KOPT-K1 (cell line): ENCODE measurements around the gene HOXB5.

Source experiments
- H3K27ac ChIP-seq: fragments of 200-600 bp; sonication (generic); 2 replicates; pipeline ENCODE4 v1.5.1; 2016; ENCODE audit warnings: antibody characterized with exemption, mild to moderate bottlenecking, low read depth, low read length; ENCODE audit not compliant: poor library complexity, severe bottlenecking
- H3K36me3 ChIP-seq: fragments of 200-600 bp; sonication (generic); 2 replicates; pipeline ENCODE4 v1.5.1; 2017; ENCODE audit warnings: antibody characterized with exemption, mild to moderate bottlenecking, low read length, moderate library complexity; ENCODE audit not compliant: insufficient read depth
- H3K9me3 ChIP-seq: fragments of 200-600 bp; sonication (generic); 2 replicates; pipeline ENCODE4 v1.5.1; 2017; ENCODE audit warnings: antibody characterized with exemption, low read length, mild to moderate bottlenecking; ENCODE audit not compliant: insufficient read depth, poor library complexity, severe bottlenecking

Gene HOXB5

GRCh38 chr17:48631693-48632578 lies 38.4 kb upstream of the HOXB5 start:
- Histone ChIP-seq H3K36me3 (no peaks in the 10 kb centered on the region), H3K27ac (no peak overlapping the region)

DNA sequence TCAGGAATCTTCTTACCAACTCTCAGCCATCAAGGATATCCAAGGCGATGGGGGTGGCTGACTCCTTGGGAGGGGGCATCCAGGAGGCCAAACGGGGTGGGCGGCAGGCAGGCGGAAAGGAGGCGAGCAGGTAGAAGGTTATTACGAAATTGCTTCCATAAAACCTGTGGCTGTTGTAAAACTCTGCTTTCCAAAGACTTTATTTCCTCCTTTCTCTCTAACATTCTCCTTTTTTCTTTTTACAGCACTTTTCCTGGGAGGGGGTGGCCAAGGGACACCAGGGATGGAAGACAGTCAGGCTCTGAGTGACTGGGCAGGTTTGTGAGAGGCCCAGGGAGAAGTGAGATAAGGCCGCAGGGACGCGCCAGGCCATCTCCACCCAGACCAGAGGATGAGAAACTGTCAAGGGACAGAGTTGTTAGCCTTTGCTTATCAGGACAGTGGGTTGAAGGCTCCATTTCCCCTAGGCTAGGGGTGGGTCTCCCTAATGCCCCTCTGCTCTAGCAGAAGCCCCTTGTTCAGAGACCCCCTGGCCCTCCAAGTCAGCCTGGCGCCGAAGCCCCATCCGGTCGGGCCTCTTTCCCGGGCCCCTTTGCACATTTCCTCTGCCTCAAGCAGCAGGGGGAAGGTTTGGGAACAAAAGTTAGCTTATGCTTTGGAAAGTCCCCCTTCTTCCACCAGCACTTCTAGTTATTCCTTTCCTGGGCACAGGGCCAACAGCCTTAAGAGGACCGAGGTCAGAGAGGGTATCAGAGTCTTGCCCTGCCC lies 37.5 kb upstream of the HOXB5 start:
- H3K9me3 ChIP-seq, result no peaks in the 10 kb centered on the region
- no peak overlapping the region for H3K27ac ChIP-seq
- H3K36me3 ChIP-seq, result no peaks in the 10 kb centered on the region

More at GRCh38 chr17:48631693-48632578, 38.4 kb upstream of the HOXB5 start:
- no peaks in the 10 kb centered on the region for H3K9me3 ChIP-seq

- H3K9me3 ChIP-seq, result no peaks in the 10 kb centered on the region
- no peaks in the 10 kb centered on the region for H3K36me3 ChIP-seq
- H3K27ac ChIP-seq, result no peak overlapping the region
Observed at GRCh38 chr17:48630009-48630924, 36.7 kb upstream of the HOXB5 start.

- Histone ChIP-seq H3K36me3 (no peaks in the 10 kb centered on the region), H3K27ac (no peak overlapping the region), H3K9me3 (no peaks in the 10 kb centered on the region)
Observed at GRCh38 chr17:48629411-48629759, 35.8 kb upstream of the HOXB5 start.

GRCh38 chr17:48628649-48629410 lies 35.3 kb upstream of the HOXB5 start:
- Histone ChIP-seq H3K27ac (no peak overlapping the region), H3K9me3 (no peaks in the 10 kb centered on the region), H3K36me3 (no peaks in the 10 kb centered on the region)

DNA sequence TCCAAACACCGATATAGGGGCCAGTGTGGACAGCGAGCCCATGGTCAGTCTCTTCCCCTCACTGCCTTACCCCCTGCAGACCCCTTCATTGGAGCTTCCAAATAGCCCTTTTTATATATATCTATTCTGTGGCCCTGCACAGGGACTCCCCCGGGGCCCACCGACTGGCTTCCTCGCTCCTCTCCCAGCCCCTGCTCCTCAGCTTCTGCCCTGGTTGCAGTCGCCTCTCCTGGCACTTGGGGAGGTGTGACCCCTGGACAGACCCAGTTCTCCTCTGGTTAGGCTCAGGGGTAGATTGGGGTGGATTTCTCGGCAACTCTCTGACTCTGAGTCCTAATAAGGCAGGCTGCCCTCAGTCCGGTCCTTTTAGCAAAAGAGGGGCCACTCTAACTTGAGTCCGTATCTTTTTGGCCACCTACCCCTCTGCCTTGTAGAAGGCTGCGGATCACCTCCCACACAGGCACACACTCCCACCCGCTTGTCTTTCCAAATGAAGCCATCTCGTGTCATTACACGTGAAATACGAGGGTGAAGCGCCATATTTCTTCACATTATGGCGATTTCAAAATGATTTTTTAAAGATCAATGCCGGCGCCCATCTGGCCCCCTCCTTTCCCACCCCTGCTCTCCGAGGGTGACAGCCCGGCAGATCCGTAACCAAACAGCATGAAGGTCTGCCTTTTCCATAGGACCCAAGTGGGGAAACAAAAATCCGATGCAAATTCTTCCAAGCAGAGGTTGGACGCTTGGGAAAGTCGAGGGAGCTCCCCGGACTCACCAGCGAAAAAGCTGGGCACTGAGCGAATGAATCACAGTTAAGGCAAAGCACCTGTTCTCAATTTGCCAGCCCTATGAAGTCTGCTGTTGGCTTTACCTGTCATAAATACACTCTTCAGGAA lies 34.3 kb upstream of the HOXB5 start:
- Histone ChIP-seq H3K36me3 (no peaks in the 10 kb centered on the region), H3K27ac (no peak overlapping the region), H3K9me3 (no peaks in the 10 kb centered on the region)

DNA sequence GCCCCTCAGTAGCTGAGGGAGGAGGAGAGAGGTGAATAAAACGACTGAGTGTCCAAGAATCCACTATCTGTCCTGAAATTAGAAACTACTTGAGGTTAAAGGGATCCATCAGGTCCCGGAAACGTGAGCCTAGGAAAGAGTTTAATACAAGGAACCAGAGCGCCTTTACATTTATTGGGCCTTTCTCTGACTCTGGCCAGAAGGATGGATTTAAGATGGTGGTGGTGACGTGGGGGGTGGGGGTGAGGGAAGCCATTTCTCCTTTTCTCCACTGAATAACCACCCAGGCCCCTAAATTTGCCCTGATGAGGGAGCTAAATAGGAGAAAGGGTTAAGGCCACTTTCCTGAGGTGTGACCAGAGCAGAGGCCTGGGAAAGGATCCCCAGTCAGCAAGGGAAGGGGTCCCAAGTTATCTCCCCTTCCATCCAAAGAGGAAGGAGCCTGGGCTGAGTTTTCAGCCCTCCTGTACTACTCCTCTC lies 33.6 kb upstream of the HOXB5 start:
- Histone ChIP-seq H3K36me3 (no peaks in the 10 kb centered on the region), H3K27ac (no peak overlapping the region), H3K9me3 (no peaks in the 10 kb centered on the region)

- no peaks in the 10 kb centered on the region for H3K9me3 ChIP-seq
- H3K36me3 ChIP-seq, result no peaks in the 10 kb centered on the region
- no peak within 1 kb of the TSS for H3K27ac ChIP-seq
Observed at GRCh38 chr17:48626245-48627117, 32.9 kb upstream of the HOXB5 start, which contains the start of gene HOXB9. HOXB9 (minus strand) TSS chr17:48626358; CDS start chr17:48626269, 89 bp downstream.

GRCh38 chr17:48625495-48626244 lies 32.1 kb upstream of the HOXB5 start:
- no peak overlapping the region for H3K27ac ChIP-seq

GRCh38 chr17:48624544-48625494 lies 31.2 kb upstream of the HOXB5 start:
- no peaks in the 10 kb centered on the region for H3K9me3 ChIP-seq

More at GRCh38 chr17:48625495-48626244, 32.1 kb upstream of the HOXB5 start:
- Histone ChIP-seq H3K9me3 (no peaks in the 10 kb centered on the region), H3K36me3 (no peaks in the 10 kb centered on the region)

GRCh38 chr17:48624118-48624517 lies 30.5 kb upstream of the HOXB5 start:
- no peaks in the 10 kb centered on the region for H3K9me3 ChIP-seq
- no peak overlapping the region for H3K27ac ChIP-seq
- H3K36me3 ChIP-seq, result no peaks in the 10 kb centered on the region

More at GRCh38 chr17:48624544-48625494, 31.2 kb upstream of the HOXB5 start:
- Histone ChIP-seq H3K27ac (no peak overlapping the region), H3K36me3 (no peaks in the 10 kb centered on the region)
